K562 (cell line): ENCODE measurements around the gene STUM. TPM values are rescaled to one million over a fixed set of nuclear protein-coding genes. Genes with fewer than 3 reads are reported as not detected.

Experiments
- CBFB ChIP-seq: sonication (generic); formaldehyde crosslinking; IDR thresholded peaks from 2 replicates; pipeline ENCODE4 v1.4.0; 2020; ENCODE audit warnings: mild to moderate bottlenecking, missing genetic modification reagents
- PHTF2 ChIP-seq: fragments of 250-450 bp; sonication (Bioruptor Pico); IDR thresholded peaks from 2 replicates; pipeline ENCODE4 v1.5.0; 2021; ENCODE audit warnings: mild to moderate bottlenecking
- polyA plus RNA-seq, 8 experiments: library from polyadenylated mRNA; depleted of rRNA in 4 of 8; stranded (reverse) in 5 of 8; unstranded in 3 of 8; fragments of >200 nt; fragmentation: Nextera tagmentation in 2 of 8; fragmentation: Illumina TruSeq in 1 of 8; extraction: Ambion mirVana in 2 of 8; extraction: Trizol in 1 of 8; gene quantifications; 2 replicates each; pipeline versions ENCODE4 v1.2.1 to v1.2.3, GENCODE V29; 2011 to 2014; ENCODE audit warnings: inconsistent platforms in 1 of 8, missing spikeins in 1 of 8
- total RNA-seq, 7 experiments: library from RNA; depleted of rRNA in 6 of 7; stranded (reverse); fragments of >200 nt in 6 of 7; fragmentation: Illumina TruSeq in 2 of 7; extraction: Trizol in 2 of 7; gene quantifications; 2 replicates each; pipeline versions ENCODE4 v1.2.1 to v1.2.3, GENCODE V29; 2011 to 2021; ENCODE audit warnings: low replicate concordance in 1 of 7
- TF ChIP-seq, protein P1 (sequence below): sonication (generic); formaldehyde crosslinking; IDR thresholded peaks from 2 replicates; pipeline ENCODE4 v1.8.0; 2023; ENCODE audit warnings: missing genetic modification reagents, mild to moderate bottlenecking, borderline replicate concordance
- TF ChIP-seq, protein P2 (sequence below): IDR thresholded peaks from 2 replicates; pipeline ENCODE4 v1.6.1; 2011; ENCODE audit not compliant: insufficient read length; ENCODE audit errors: extremely low read depth
- TF ChIP-seq, protein P3 (sequence below): fragments of 450-650 bp; IDR thresholded peaks from 2 replicates; pipeline ENCODE4 v1.6.1; 2017; ENCODE audit warnings: antibody characterized with exemption

STUM gene
- total and polyA plus RNA-seq, 9 of the 15 experiments (the other 6 are each of a cell fraction or from before 2014, with no cell fraction given): not detected

DNA sequence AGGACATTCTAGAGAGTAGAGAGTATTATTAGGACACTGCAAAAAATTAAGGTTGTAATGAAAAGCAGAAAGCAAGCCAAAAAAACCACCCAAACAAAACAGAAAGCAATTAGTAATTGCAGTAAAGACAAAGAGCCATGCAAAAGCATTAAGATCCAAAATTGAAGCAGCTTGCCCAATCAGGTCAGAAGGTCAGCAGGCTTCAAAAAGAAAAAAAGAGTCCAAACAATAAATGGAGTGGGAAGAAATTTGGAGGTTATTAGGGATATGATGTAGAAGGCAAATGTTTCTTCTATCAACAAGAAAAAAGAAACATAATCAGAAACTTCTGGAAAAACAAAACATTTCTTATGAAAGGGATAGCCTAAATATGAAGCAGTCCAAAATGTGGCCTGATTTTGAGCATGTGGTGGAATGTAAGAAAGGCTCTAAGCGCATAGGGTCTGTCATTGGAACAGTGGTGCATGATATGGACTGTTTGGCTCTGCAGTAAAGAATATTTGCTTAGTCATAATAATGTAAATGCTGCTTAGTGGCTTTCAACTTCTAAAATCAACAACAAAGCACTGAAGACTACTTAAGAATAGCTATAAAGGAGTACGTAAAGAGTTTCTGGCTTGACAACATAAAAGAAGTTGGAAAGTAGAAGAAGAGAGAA is 4.8 kb downstream of the STUM start (continued):
- TF ChIP-seq, protein P1, sequence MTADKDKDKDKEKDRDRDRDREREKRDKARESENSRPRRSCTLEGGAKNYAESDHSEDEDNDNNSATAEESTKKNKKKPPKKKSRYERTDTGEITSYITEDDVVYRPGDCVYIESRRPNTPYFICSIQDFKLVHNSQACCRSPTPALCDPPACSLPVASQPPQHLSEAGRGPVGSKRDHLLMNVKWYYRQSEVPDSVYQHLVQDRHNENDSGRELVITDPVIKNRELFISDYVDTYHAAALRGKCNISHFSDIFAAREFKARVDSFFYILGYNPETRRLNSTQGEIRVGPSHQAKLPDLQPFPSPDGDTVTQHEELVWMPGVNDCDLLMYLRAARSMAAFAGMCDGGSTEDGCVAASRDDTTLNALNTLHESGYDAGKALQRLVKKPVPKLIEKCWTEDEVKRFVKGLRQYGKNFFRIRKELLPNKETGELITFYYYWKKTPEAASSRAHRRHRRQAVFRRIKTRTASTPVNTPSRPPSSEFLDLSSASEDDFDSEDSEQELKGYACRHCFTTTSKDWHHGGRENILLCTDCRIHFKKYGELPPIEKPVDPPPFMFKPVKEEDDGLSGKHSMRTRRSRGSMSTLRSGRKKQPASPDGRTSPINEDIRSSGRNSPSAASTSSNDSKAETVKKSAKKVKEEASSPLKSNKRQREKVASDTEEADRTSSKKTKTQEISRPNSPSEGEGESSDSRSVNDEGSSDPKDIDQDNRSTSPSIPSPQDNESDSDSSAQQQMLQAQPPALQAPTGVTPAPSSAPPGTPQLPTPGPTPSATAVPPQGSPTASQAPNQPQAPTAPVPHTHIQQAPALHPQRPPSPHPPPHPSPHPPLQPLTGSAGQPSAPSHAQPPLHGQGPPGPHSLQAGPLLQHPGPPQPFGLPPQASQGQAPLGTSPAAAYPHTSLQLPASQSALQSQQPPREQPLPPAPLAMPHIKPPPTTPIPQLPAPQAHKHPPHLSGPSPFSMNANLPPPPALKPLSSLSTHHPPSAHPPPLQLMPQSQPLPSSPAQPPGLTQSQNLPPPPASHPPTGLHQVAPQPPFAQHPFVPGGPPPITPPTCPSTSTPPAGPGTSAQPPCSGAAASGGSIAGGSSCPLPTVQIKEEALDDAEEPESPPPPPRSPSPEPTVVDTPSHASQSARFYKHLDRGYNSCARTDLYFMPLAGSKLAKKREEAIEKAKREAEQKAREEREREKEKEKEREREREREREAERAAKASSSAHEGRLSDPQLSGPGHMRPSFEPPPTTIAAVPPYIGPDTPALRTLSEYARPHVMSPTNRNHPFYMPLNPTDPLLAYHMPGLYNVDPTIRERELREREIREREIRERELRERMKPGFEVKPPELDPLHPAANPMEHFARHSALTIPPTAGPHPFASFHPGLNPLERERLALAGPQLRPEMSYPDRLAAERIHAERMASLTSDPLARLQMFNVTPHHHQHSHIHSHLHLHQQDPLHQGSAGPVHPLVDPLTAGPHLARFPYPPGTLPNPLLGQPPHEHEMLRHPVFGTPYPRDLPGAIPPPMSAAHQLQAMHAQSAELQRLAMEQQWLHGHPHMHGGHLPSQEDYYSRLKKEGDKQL: no peak
- TF ChIP-seq CBFB (no peak), PHTF2 (CRISPR knock-in tag) (no peak)
- TF ChIP-seq, protein P2, sequence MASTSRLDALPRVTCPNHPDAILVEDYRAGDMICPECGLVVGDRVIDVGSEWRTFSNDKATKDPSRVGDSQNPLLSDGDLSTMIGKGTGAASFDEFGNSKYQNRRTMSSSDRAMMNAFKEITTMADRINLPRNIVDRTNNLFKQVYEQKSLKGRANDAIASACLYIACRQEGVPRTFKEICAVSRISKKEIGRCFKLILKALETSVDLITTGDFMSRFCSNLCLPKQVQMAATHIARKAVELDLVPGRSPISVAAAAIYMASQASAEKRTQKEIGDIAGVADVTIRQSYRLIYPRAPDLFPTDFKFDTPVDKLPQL: no peak
- TF ChIP-seq, protein P3, sequence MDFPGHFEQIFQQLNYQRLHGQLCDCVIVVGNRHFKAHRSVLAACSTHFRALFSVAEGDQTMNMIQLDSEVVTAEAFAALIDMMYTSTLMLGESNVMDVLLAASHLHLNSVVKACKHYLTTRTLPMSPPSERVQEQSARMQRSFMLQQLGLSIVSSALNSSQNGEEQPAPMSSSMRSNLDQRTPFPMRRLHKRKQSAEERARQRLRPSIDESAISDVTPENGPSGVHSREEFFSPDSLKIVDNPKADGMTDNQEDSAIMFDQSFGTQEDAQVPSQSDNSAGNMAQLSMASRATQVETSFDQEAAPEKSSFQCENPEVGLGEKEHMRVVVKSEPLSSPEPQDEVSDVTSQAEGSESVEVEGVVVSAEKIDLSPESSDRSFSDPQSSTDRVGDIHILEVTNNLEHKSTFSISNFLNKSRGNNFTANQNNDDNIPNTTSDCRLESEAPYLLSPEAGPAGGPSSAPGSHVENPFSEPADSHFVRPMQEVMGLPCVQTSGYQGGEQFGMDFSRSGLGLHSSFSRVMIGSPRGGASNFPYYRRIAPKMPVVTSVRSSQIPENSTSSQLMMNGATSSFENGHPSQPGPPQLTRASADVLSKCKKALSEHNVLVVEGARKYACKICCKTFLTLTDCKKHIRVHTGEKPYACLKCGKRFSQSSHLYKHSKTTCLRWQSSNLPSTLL: no peak
- TF ChIP-seq, all 486 proteins: peak for 4
